ENCODE measurements around the gene LEP.

The LEP gene

GRCh38 chr7:128251337-128251736, 10.3 kb downstream of the LEP start:
- Histone ChIP-seq H3K4me1 (ENCODE audit: insufficient read depth, low read length) (no peaks in the 10 kb centered on the region), H3K9me3 (ENCODE audit: insufficient read depth, low read depth, low read length) (no peaks in the 10 kb centered on the region), H3K4me3 (ENCODE audit: low read length) (no peak overlapping the region), H3K27me3 (ENCODE audit: insufficient read depth, low read length) (no peaks in the 10 kb centered on the region), H3K27ac (ENCODE audit: low read depth, low read length) (no peak overlapping the region), H3K9ac (ENCODE audit: low read depth, low read length) (no peak overlapping the region), H3K36me3 (ENCODE audit: insufficient read depth, low read length) (no peaks in the 10 kb centered on the region)
- 70% methylated on average over 2 of the region's 4 CpGs for WGBS

GRCh38 chr7:128253701-128254100, 12.6 kb downstream of the LEP start:
- Histone ChIP-seq H3K4me1 (ENCODE audit: insufficient read depth, low read length) (no peaks in the 10 kb centered on the region), H3K9ac (ENCODE audit: low read depth, low read length) (no peak overlapping the region)

GRCh38 chr7:128254470-128254869, 13.4 kb downstream of the LEP start:
- H3K4me1 ChIP-seq (ENCODE audit: insufficient read depth, low read length): peaks cover 5% of the 10 kb centered on the region; the same call in 1 of the 2 replicates
- no peaks in the 10 kb centered on the region for H3K36me3 ChIP-seq (ENCODE audit: insufficient read depth, low read length)
- no peaks in the 10 kb centered on the region for H3K27me3 ChIP-seq (ENCODE audit: insufficient read depth, low read length)
- WGBS: 90% methylated on average over 5 of the region's 5 CpGs
- H3K27ac ChIP-seq (ENCODE audit: low read depth, low read length): no peak overlapping the region
- H3K9me3 ChIP-seq (ENCODE audit: insufficient read depth, low read depth, low read length): no peaks in the 10 kb centered on the region
- no peak overlapping the region for H3K4me3 ChIP-seq (ENCODE audit: low read length)
- H3K9ac ChIP-seq (ENCODE audit: low read depth, low read length): no peak overlapping the region

More at GRCh38 chr7:128253701-128254100, 12.6 kb downstream of the LEP start:
- Histone ChIP-seq H3K27ac (ENCODE audit: low read depth, low read length) (no peak overlapping the region), H3K4me3 (ENCODE audit: low read length) (no peak overlapping the region), H3K36me3 (ENCODE audit: insufficient read depth, low read length) (no peaks in the 10 kb centered on the region), H3K9me3 (ENCODE audit: insufficient read depth, low read depth, low read length) (no peaks in the 10 kb centered on the region), H3K27me3 (ENCODE audit: insufficient read depth, low read length) (no peaks in the 10 kb centered on the region)
- 95% methylated on average over 8 of the region's 8 CpGs for WGBS

GRCh38 chr7:128255271-128255670, 14.2 kb downstream of the LEP start:
- no peak overlapping the region for H3K4me3 ChIP-seq (ENCODE audit: low read length)
- peaks cover 7% of the 10 kb centered on the region; the same call in 1 of the 2 replicates for H3K4me1 ChIP-seq (ENCODE audit: insufficient read depth, low read length)
- H3K9ac ChIP-seq (ENCODE audit: low read depth, low read length): no peak overlapping the region
- no peaks in the 10 kb centered on the region for H3K36me3 ChIP-seq (ENCODE audit: insufficient read depth, low read length)
- no peaks in the 10 kb centered on the region for H3K27me3 ChIP-seq (ENCODE audit: insufficient read depth, low read length)
- H3K27ac ChIP-seq (ENCODE audit: low read depth, low read length): no peak overlapping the region
- 94% methylated on average over 2 of the region's 2 CpGs for WGBS
- no peaks in the 10 kb centered on the region for H3K9me3 ChIP-seq (ENCODE audit: insufficient read depth, low read depth, low read length)

GRCh38 chr7:128257458-128257857, 16.4 kb downstream of the LEP start:
- no peak overlapping the region for H3K9ac ChIP-seq (ENCODE audit: low read depth, low read length)
- H3K36me3 ChIP-seq (ENCODE audit: insufficient read depth, low read length): no peaks in the 10 kb centered on the region
- peaks cover 7% of the 10 kb centered on the region; the same call in 1 of the 2 replicates for H3K4me1 ChIP-seq (ENCODE audit: insufficient read depth, low read length)
- WGBS: 91% methylated on average over 11 of the region's 14 CpGs
- H3K9me3 ChIP-seq (ENCODE audit: insufficient read depth, low read depth, low read length): no peaks in the 10 kb centered on the region
- H3K4me3 ChIP-seq (ENCODE audit: low read length): no peak overlapping the region
- H3K27ac ChIP-seq (ENCODE audit: low read depth, low read length): no peak overlapping the region
- H3K27me3 ChIP-seq (ENCODE audit: insufficient read depth, low read length): no peaks in the 10 kb centered on the region

GRCh38 chr7:128259131-128260061, 18.3 kb downstream of the LEP start:
- Histone ChIP-seq H3K4me1 (ENCODE audit: insufficient read depth, low read length) (peaks cover 7% of the 10 kb centered on the region; the same call in 1 of the 2 replicates), H3K9me3 (ENCODE audit: insufficient read depth, low read depth, low read length) (no peaks in the 10 kb centered on the region), H3K4me3 (ENCODE audit: low read length) (no peak overlapping the region), H3K27me3 (ENCODE audit: insufficient read depth, low read length) (no peaks in the 10 kb centered on the region), H3K27ac (ENCODE audit: low read depth, low read length) (no peak overlapping the region), H3K9ac (ENCODE audit: low read depth, low read length) (no peak overlapping the region), H3K36me3 (ENCODE audit: insufficient read depth, low read length) (no peaks in the 10 kb centered on the region)
- WGBS: 83% methylated on average over 11 of the region's 11 CpGs

- no peaks in the 10 kb centered on the region for H3K9me3 ChIP-seq (ENCODE audit: insufficient read depth, low read depth, low read length)
- H3K9ac ChIP-seq (ENCODE audit: low read depth, low read length): no peak overlapping the region
- H3K27ac ChIP-seq (ENCODE audit: low read depth, low read length): no peak overlapping the region
- peaks cover 7% of the 10 kb centered on the region; the same call in 1 of the 2 replicates for H3K4me1 ChIP-seq (ENCODE audit: insufficient read depth, low read length)
- H3K4me3 ChIP-seq (ENCODE audit: low read length): no peak overlapping the region
- WGBS: 92% methylated on average over 12 of the region's 12 CpGs
- no peaks in the 10 kb centered on the region for H3K36me3 ChIP-seq (ENCODE audit: insufficient read depth, low read length)
- no peaks in the 10 kb centered on the region for H3K27me3 ChIP-seq (ENCODE audit: insufficient read depth, low read length)
Observed at GRCh38 chr7:128260069-128260795, 19.2 kb downstream of the LEP start.

GRCh38 chr7:128262273-128263028, 21.4 kb downstream of the LEP start:
- Histone ChIP-seq H3K4me1 (ENCODE audit: insufficient read depth, low read length) (peaks cover 16% of the 10 kb centered on the region), H3K36me3 (ENCODE audit: insufficient read depth, low read length) (no peaks in the 10 kb centered on the region), H3K27me3 (ENCODE audit: insufficient read depth, low read length) (no peaks in the 10 kb centered on the region), H3K9ac (ENCODE audit: low read depth, low read length) (no peak overlapping the region), H3K4me3 (ENCODE audit: low read length) (no peak overlapping the region), H3K27ac (ENCODE audit: low read depth, low read length) (no peak overlapping the region), H3K9me3 (ENCODE audit: insufficient read depth, low read depth, low read length) (no peaks in the 10 kb centered on the region)
- WGBS: 95% methylated on average over 15 of the region's 15 CpGs

GRCh38 chr7:128263420-128263819, 22.3 kb downstream of the LEP start:
- Histone ChIP-seq H3K4me3 (ENCODE audit: low read length) (no peak overlapping the region), H3K9ac (ENCODE audit: low read depth, low read length) (no peak overlapping the region), H3K9me3 (ENCODE audit: insufficient read depth, low read depth, low read length) (no peaks in the 10 kb centered on the region), H3K27me3 (ENCODE audit: insufficient read depth, low read length) (no peaks in the 10 kb centered on the region), H3K4me1 (ENCODE audit: insufficient read depth, low read length) (peaks cover 23% of the 10 kb centered on the region), H3K27ac (ENCODE audit: low read depth, low read length) (no peak overlapping the region), H3K36me3 (ENCODE audit: insufficient read depth, low read length) (no peaks in the 10 kb centered on the region)
- WGBS: 85% methylated on average over 3 of the region's 3 CpGs

GRCh38 chr7:128264477-128264876, 23.4 kb downstream of the LEP start:
- Histone ChIP-seq H3K9me3 (ENCODE audit: insufficient read depth, low read depth, low read length) (no peaks in the 10 kb centered on the region), H3K4me3 (ENCODE audit: low read length) (no peak overlapping the region), H3K36me3 (ENCODE audit: insufficient read depth, low read length) (no peaks in the 10 kb centered on the region), H3K27me3 (ENCODE audit: insufficient read depth, low read length) (no peaks in the 10 kb centered on the region), H3K9ac (ENCODE audit: low read depth, low read length) (no peak overlapping the region), H3K4me1 (ENCODE audit: insufficient read depth, low read length) (peaks cover 18% of the 10 kb centered on the region), H3K27ac (ENCODE audit: low read depth, low read length) (no peak overlapping the region)
- 32% methylated on average over 1 of the region's 2 CpGs for WGBS

Data from HUES64 (cell line).